Spleen (tissue), 11 donors: ENCODE results near the gene DNAH9. TPM values are rescaled to one million over a fixed set of nuclear protein-coding genes. Genes with fewer than 3 reads are reported as not detected.

ENCODE experiments used
- DNase-seq: peaks from one replicate; pipeline ENCODE4 v3.0.0-alpha.2; 2020
- H3K27ac ChIP-seq, 8 donors: fragments of 200-600 bp; sonication (generic) in 7 of 8; 1 replicate in 4 of 8; 2 replicates in 4 of 8; pipeline versions ENCODE4 v1.5.0 to v1.8.0; 2016 to 2021; ENCODE audit warnings: inconsistent platforms in 4 of 8, mild to moderate bottlenecking in 4 of 8, moderate library complexity in 1 of 8
- H3K27me3 ChIP-seq, 7 donors: fragments of 200-600 bp; sonication (generic) in 6 of 7; replicated peaks in 1 of 7; 1 replicate in 4 of 7; 2 replicates in 3 of 7; pipeline versions ENCODE4 v1.5.0 to v1.8.0; 2016 to 2021; ENCODE audit warnings: inconsistent platforms in 3 of 7, mild to moderate bottlenecking in 1 of 7
- H3K36me3 ChIP-seq, 6 donors: fragments of 200-600 bp; sonication (generic) in 5 of 6; 1 replicate in 4 of 6; 2 replicates in 2 of 6; pipeline versions ENCODE4 v1.5.0 to v1.8.0; 2016 to 2021; ENCODE audit warnings: inconsistent platforms in 2 of 6
- H3K4me1 ChIP-seq, 6 donors: fragments of 200-600 bp; sonication (generic) in 5 of 6; 1 replicate in 3 of 6; 2 replicates in 3 of 6; pipeline versions ENCODE4 v1.5.0 to v1.8.0; 2016 to 2021; ENCODE audit warnings: inconsistent platforms in 3 of 6
- H3K4me3 ChIP-seq, 8 donors: fragments of 200-600 bp; sonication (generic) in 7 of 8; 1 replicate in 4 of 8; 2 replicates in 4 of 8; pipeline versions ENCODE4 v1.5.0 to v1.8.0; 2016 to 2021; ENCODE audit warnings: inconsistent platforms in 4 of 8, mild to moderate bottlenecking in 4 of 8, moderate library complexity in 2 of 8
- H3K9me3 ChIP-seq, 8 donors: fragments of 200-600 bp; sonication (generic) in 7 of 8; 1 replicate in 4 of 8; 2 replicates in 4 of 8; pipeline versions ENCODE4 v1.5.0 to v1.8.0; 2016 to 2021; ENCODE audit warnings: inconsistent platforms in 4 of 8
- POLR2A ChIP-seq, 3 donors: fragments of 450-650 bp; IDR thresholded peaks; one replicate each; pipeline ENCODE4 v1.5.1; 2017; ENCODE audit warnings: antibody characterized with exemption in 3 of 3, mild to moderate bottlenecking in 1 of 3
- POLR2AphosphoS5 ChIP-seq, 3 donors: sonication (generic); formaldehyde crosslinking; IDR thresholded peaks; one replicate each; pipeline ENCODE4 v1.5.1; 2017; ENCODE audit warnings: antibody characterized with exemption in 3 of 3
- WGBS, 5 donors: extraction: QIAGEN DNeasy Blood & Tissue Kit in 3 of 5; methylation state at CpG; one replicate each; pipeline versions ENCODE4 v1.1.5 to v1.1.7; 2013 to 2018; 5-methylcytosine and 5-hydroxymethylcytosine counted together
- intact Hi-C: fragments of 100-400 bp; cut with DNase I; formaldehyde crosslinking; loops from one replicate; pipeline ENCODE4 v1.15.0; 2023; ENCODE audit warnings: low total_unique reads
- polyA plus RNA-seq, 3 donors: library from polyadenylated mRNA; stranded (reverse); fragments of 200-250 nt; gene quantifications; one replicate each; pipeline ENCODE4 v1.2.1, GENCODE V29; 2013
- total RNA-seq, 7 donors: library from RNA; depleted of rRNA in 3 of 7; stranded (reverse); fragments of >200 nt in 3 of 7; fragmentation: NEBNext Ultra II Directional in 4 of 7; extraction: Animal tissue kit (Norgen Biotek cat#: 25700) in 4 of 7; gene quantifications; one replicate each; pipeline versions ENCODE4 v1.1.0 to v1.2.1, GENCODE V29; 2016 to 2021
- TF ChIP-seq, protein P1 (sequence below), 11 experiments: fragments of 200-600 bp in 7 of 11; fragments of 450-650 bp in 4 of 11; sonication (generic) in 4 of 11; IDR thresholded peaks in 8 of 11; conservative IDR thresholded peaks in 3 of 11; 1 replicate in 7 of 11; 2 replicates in 4 of 11; pipeline versions ENCODE4 v1.4.0 to v1.8.0; 2016 to 2021; ENCODE audit warnings: antibody characterized with exemption in 11 of 11, inconsistent platforms in 4 of 11, mild to moderate bottlenecking in 1 of 11
- donor health status: healthy with polysubstance abuse.
- donor health status: DM: no; HTN: no; CAD: no; lungs with moderate emphysema.
- donor health status: DM: no; HTN: no; CAD: no.
- donor health status: Bipolar disorder and iron deficiency.
- donor health status: healthy.
- donor health status: DM: no; HTN: no; CAD: no.
- donor health status: DM: yes; HTN: yes; CAD: no.

The DNAH9 gene
- total and polyA plus RNA-seq, 10 donors, result 0.06 to 0.92 (median 0.22) TPM; not detected in 2

DNA sequence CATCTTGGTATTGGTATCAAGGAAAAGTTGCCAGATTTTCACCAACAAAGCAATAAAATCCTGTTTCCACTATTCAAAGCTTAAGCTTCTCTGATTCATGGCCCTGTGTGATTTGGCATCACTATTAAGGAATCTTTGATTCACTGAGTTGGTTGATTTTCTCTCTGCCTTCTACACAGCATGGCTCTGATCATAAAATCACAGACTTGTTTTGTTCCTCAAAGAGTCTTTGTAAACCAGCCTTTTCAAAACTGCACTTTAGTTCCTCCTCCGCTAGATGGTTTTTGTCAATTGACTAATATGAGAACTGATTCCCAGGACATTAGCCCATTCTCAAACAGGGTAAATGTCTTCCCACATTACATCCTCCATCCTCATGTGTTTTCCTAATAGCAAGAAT is 197.6 kb downstream of the DNAH9 start:
- Histone ChIP-seq H3K36me3 (no peaks in the 10 kb centered on the region), H3K9me3 (peaks cover 0 to 15% (median 0%) of the 10 kb centered on the region in 8 donors), H3K4me3 (no peak overlapping the region), H3K27me3 (no peaks in the 10 kb centered on the region), H3K4me1 (no peaks in the 10 kb centered on the region), H3K27ac (no peak overlapping the region)
- DNase-seq, result no peak
- 92 to 97% (median 94%) methylated on average over 1 of the region's 1 CpG for WGBS, 5 donors
- intact Hi-C loops, result no loop called here
- TF ChIP-seq POLR2AphosphoS5 (IDR thresholded peaks at IDR 0.05), result no peak
- TF ChIP-seq, protein P1, sequence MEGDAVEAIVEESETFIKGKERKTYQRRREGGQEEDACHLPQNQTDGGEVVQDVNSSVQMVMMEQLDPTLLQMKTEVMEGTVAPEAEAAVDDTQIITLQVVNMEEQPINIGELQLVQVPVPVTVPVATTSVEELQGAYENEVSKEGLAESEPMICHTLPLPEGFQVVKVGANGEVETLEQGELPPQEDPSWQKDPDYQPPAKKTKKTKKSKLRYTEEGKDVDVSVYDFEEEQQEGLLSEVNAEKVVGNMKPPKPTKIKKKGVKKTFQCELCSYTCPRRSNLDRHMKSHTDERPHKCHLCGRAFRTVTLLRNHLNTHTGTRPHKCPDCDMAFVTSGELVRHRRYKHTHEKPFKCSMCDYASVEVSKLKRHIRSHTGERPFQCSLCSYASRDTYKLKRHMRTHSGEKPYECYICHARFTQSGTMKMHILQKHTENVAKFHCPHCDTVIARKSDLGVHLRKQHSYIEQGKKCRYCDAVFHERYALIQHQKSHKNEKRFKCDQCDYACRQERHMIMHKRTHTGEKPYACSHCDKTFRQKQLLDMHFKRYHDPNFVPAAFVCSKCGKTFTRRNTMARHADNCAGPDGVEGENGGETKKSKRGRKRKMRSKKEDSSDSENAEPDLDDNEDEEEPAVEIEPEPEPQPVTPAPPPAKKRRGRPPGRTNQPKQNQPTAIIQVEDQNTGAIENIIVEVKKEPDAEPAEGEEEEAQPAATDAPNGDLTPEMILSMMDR (IDR thresholded peaks at IDR 0.05 in 8 of 11, conservative IDR thresholded peaks at IDR 0.05 in 3 of 11), result no peak
- TF ChIP-seq POLR2A (IDR thresholded peaks at IDR 0.05), result no peak

DNA sequence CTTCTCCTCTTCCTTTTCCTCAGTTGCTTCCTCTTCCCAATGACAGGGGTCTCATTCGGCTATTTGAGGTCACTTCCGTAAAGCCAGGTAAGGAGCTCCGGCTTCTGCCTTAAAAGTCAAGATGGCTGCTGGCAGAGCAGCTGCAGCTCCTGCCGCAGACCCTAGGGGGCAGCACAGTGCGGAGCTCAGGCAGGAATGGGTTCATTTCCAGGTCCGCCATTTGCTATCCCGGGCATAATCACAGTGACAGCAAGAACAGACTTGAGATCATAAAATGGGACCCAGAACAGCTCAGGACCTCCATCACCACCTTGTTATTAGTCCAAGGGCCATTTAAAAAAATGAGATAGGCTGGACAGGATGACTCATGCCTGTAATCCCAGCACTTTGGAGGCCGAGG is 199.5 kb downstream of the DNAH9 start:
- H3K4me3 ChIP-seq, result no peak overlapping the region
- no peaks in the 10 kb centered on the region for H3K4me1 ChIP-seq
- H3K36me3 ChIP-seq, result no peaks in the 10 kb centered on the region
- no peak for DNase-seq
- H3K27ac ChIP-seq, result no peak overlapping the region
- no peaks in the 10 kb centered on the region for H3K27me3 ChIP-seq
- 86 to 92% (median 90%) methylated on average over 7 to 8 of the region's 8 CpGs for WGBS, 5 donors
- TF ChIP-seq POLR2AphosphoS5 (IDR thresholded peaks at IDR 0.05), result no peak
- TF ChIP-seq, protein P1 (IDR thresholded peaks at IDR 0.05 in 8 of 11, conservative IDR thresholded peaks at IDR 0.05 in 3 of 11), result no peak
- no peak for TF ChIP-seq POLR2A (IDR thresholded peaks at IDR 0.05)
- H3K9me3 ChIP-seq, result peaks cover 0 to 9% (median 0%) of the 10 kb centered on the region in 8 donors
- intact Hi-C loops, result no loop called here

- Histone ChIP-seq H3K4me1 (no peaks in the 10 kb centered on the region), H3K27me3 (no peaks in the 10 kb centered on the region), H3K4me3 (no peak overlapping the region), H3K9me3 (peaks cover 0 to 3% (median 0%) of the 10 kb centered on the region in 8 donors), H3K36me3 (no peaks in the 10 kb centered on the region), H3K27ac (no peak overlapping the region)
- no peak for DNase-seq
- TF ChIP-seq POLR2A (IDR thresholded peaks at IDR 0.05) (no peak), POLR2AphosphoS5 (IDR thresholded peaks at IDR 0.05) (no peak)
- TF ChIP-seq, protein P1 (IDR thresholded peaks at IDR 0.05 in 8 of 11, conservative IDR thresholded peaks at IDR 0.05 in 3 of 11), result no peak
- intact Hi-C loops, result no loop called here
- 70 to 86% (median 83%) methylated on average over 9 of the region's 9 CpGs for WGBS, 5 donors
These were observed 205.1 kb downstream of the DNAH9 start for GRCh38 chr17:11803231-11803969.

DNA sequence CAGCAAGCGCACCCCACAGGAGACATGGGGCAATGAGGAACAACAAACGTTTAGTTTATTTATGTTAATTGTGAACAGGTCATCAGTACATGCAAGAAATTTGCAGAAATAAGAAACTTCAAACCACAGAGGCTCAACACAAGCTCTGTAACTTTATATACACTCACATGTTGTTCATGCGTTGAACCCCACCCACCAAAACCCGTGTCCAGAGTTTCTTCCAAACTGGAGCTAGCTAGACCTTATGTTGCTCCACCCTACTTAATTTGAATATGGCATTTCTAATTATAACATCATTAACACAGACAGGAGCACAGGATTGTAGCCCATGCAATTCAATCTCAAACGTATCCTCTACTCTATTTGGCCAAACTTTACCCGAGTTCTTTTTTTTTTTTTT is 206.9 kb downstream of the DNAH9 start:
- TF ChIP-seq POLR2A (IDR thresholded peaks at IDR 0.05) (no peak), POLR2AphosphoS5 (IDR thresholded peaks at IDR 0.05) (no peak)
- TF ChIP-seq, protein P1 (IDR thresholded peaks at IDR 0.05 in 8 of 11, conservative IDR thresholded peaks at IDR 0.05 in 3 of 11), result no peak
- Histone ChIP-seq H3K9me3 (peaks cover 0 to 3% (median 0%) of the 10 kb centered on the region in 8 donors), H3K4me1 (no peaks in the 10 kb centered on the region), H3K27me3 (no peaks in the 10 kb centered on the region), H3K4me3 (no peak overlapping the region), H3K27ac (no peak overlapping the region), H3K36me3 (no peaks in the 10 kb centered on the region)
- no peak for DNase-seq
- WGBS, 5 donors, result 80 to 90% (median 86%) methylated on average over 6 of the region's 6 CpGs
- intact Hi-C loops, result no loop called here
